Testis (tissue), 2 donors: ENCODE results near the gene EHF.

Experiments
- CTCF ChIP-seq, 3 experiments: fragments of 450-650 bp in 2 of 3; fragments of 200-600 bp in 1 of 3; sonication (generic) in 1 of 3; IDR thresholded peaks; one replicate each; pipeline ENCODE4 v1.5.1; 2016 to 2019; ENCODE audit warnings: antibody characterized with exemption in 3 of 3, mild to moderate bottlenecking in 2 of 3, moderate library complexity in 1 of 3
- POLR2A ChIP-seq: fragments of 450-650 bp; IDR thresholded peaks from one replicate; pipeline ENCODE4 v1.6.1; 2017; ENCODE audit warnings: antibody characterized with exemption, mild to moderate bottlenecking, moderate library complexity

GRCh38 chr11:34647131-34647530 is 26.2 kb downstream of the EHF start:
- TF ChIP-seq CTCF (IDR thresholded peaks at IDR 0.05) (no peak), POLR2A (no peak)
